MM.1S (cell line): Measurements from ENCODE around the gene MOSMO.

Experiments used
- CTCF ChIP-seq: fragments of 300-600 bp; sonication (generic); IDR thresholded peaks from 2 replicates; pipeline ENCODE4 v1.5.1; 2016; ENCODE audit warnings: antibody characterized with exemption, low read length, mixed read lengths
- EZH2 ChIP-seq: fragments of 300-600 bp; sonication (generic); optimal IDR thresholded peaks from 2 replicates; pipeline ENCODE3; 2017; ENCODE audit warnings: low read depth, mild to moderate bottlenecking, antibody characterized with exemption, low read length, mixed read lengths

GRCh38 chr16:22005746-22006145 is 2.2 kb upstream of the MOSMO start:
- TF ChIP-seq EZH2 (no peak), CTCF (no peak)
